Measurements from ENCODE around the gene JARID2. TPM values are rescaled to one million over a fixed set of nuclear protein-coding genes. Genes with fewer than 3 reads are reported as not detected.

The JARID2 gene
- total RNA-seq, 1 experiment from 2014 or later: 180 TPM

DNA sequence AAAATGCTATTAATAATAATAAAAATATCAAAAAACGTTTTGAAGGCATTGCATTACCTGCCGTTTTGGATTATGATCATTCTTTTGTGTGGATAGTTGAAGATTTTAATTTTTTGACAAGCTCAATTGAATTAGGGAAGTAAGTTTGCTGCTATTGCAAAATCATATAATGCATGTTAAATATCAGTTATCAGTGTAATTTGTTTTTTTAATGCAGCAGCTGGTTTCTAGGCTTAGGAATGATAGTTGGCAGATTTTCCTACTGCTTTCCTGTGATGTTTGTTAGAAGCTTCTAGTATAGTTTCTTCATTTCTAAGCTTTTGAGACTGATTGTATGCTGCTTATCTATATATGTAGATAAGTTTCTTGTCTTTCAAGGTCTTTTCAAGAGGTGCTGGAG is 99.0 kb downstream of the JARID2 start:
- TF ChIP-seq, protein P1, sequence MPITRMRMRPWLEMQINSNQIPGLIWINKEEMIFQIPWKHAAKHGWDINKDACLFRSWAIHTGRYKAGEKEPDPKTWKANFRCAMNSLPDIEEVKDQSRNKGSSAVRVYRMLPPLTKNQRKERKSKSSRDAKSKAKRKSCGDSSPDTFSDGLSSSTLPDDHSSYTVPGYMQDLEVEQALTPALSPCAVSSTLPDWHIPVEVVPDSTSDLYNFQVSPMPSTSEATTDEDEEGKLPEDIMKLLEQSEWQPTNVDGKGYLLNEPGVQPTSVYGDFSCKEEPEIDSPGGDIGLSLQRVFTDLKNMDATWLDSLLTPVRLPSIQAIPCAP (CRISPR knock-in tag; IDR thresholded peaks at IDR 0.05): no peak
- TF ChIP-seq CBFB (CRISPR knock-in tag; IDR thresholded peaks at IDR 0.05; ENCODE audit: low read depth) (no peak), RELA (CRISPR knock-in tag; IDR thresholded peaks at IDR 0.05; ENCODE audit: borderline replicate concordance) (no peak), OVOL2 (CRISPR knock-in tag; IDR thresholded peaks at IDR 0.05; ENCODE audit: borderline replicate concordance) (no peak), ZNF671 (CRISPR knock-in tag; IDR thresholded peaks at IDR 0.05) (no peak), GTF2I (CRISPR knock-in tag; conservative IDR thresholded peaks at IDR 0.05) (no peak), FOXP1 (CRISPR knock-in tag; IDR thresholded peaks at IDR 0.05; ENCODE audit: borderline replicate concordance) (no peak), SP1 (CRISPR knock-in tag; conservative IDR thresholded peaks at IDR 0.05) (no peak), SMAD3 (CRISPR knock-in tag; IDR thresholded peaks at IDR 0.05; ENCODE audit: borderline replicate concordance) (no peak), MYBL2 (CRISPR knock-in tag; IDR thresholded peaks at IDR 0.05) (no peak), CREB1 (CRISPR knock-in tag; IDR thresholded peaks at IDR 0.05) (no peak), EMX1 (CRISPR knock-in tag; IDR thresholded peaks at IDR 0.05) (no peak)
- TF ChIP-seq, protein P2, sequence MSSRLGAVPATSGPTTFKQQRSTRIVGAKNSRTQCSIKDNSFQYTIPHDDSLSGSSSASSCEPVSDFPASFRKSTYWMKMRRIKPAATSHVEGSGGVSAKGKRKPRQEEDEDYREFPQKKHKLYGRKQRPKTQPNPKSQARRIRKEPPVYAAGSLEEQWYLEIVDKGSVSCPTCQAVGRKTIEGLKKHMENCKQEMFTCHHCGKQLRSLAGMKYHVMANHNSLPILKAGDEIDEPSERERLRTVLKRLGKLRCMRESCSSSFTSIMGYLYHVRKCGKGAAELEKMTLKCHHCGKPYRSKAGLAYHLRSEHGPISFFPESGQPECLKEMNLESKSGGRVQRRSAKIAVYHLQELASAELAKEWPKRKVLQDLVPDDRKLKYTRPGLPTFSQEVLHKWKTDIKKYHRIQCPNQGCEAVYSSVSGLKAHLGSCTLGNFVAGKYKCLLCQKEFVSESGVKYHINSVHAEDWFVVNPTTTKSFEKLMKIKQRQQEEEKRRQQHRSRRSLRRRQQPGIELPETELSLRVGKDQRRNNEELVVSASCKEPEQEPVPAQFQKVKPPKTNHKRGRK (CRISPR knock-in tag; IDR thresholded peaks at IDR 0.05; ENCODE audit: borderline replicate concordance): no peak
- TF ChIP-seq, protein P3, sequence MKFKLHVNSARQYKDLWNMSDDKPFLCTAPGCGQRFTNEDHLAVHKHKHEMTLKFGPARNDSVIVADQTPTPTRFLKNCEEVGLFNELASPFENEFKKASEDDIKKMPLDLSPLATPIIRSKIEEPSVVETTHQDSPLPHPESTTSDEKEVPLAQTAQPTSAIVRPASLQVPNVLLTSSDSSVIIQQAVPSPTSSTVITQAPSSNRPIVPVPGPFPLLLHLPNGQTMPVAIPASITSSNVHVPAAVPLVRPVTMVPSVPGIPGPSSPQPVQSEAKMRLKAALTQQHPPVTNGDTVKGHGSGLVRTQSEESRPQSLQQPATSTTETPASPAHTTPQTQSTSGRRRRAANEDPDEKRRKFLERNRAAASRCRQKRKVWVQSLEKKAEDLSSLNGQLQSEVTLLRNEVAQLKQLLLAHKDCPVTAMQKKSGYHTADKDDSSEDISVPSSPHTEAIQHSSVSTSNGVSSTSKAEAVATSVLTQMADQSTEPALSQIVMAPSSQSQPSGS (CRISPR knock-in tag; IDR thresholded peaks at IDR 0.05; ENCODE audit: borderline replicate concordance, low read depth): no peak
- TF ChIP-seq, protein P4, sequence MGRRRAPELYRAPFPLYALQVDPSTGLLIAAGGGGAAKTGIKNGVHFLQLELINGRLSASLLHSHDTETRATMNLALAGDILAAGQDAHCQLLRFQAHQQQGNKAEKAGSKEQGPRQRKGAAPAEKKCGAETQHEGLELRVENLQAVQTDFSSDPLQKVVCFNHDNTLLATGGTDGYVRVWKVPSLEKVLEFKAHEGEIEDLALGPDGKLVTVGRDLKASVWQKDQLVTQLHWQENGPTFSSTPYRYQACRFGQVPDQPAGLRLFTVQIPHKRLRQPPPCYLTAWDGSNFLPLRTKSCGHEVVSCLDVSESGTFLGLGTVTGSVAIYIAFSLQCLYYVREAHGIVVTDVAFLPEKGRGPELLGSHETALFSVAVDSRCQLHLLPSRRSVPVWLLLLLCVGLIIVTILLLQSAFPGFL (CRISPR knock-in tag; IDR thresholded peaks at IDR 0.05; ENCODE audit: borderline replicate concordance): no peak
- DNase-seq (ENCODE audit: low spot score): no peak
- no peak overlapping the region for H3K4me3 Mint-ChIP-seq
- CTCF ChIA-PET: no interaction called here
- no peaks in the 10 kb centered on the region for H3K27me3 Mint-ChIP-seq (ENCODE audit: low read depth)
- H3K4me1 Mint-ChIP-seq: peaks cover 89% of the 10 kb centered on the region
- POLR2A ChIA-PET: interaction anchor here (0.7 kb wide), 1 partner anchor 246 kb away, joined by 3 read pairs; no protein-coding TSS in a partner anchor
- no peaks in the 10 kb centered on the region for H3K9me3 Mint-ChIP-seq
- no peak overlapping the region for H3K27ac Mint-ChIP-seq
- ATAC-seq: no peak
- no peaks in the 10 kb centered on the region for H3K36me3 Mint-ChIP-seq

DNA sequence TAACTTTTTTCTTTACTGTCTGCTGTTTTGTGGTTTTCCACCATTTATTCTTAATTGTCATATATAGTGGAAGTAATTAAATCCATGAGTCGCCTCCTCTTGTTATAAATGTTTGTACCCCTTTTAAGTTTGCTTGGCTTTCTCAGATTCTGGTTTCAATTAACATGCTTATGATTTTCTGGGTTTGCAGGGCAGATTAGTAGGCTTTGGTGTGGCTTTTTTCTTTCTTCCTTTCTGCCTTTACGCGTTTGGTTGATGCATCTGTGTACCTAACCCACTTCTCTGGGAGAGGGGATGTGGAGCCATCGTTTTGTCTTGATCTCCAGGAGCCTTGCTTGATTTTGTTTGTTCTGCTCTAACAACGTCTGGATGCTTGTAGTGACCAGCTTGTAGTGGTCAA is 100.4 kb downstream of the JARID2 start:
- peaks cover 89% of the 10 kb centered on the region for H3K4me1 Mint-ChIP-seq
- no peak for ATAC-seq
- ChIA-PET POLR2A (interaction anchor here (1.9 kb wide), 1 partner anchor 13 kb away, joined by 4 read pairs; no protein-coding TSS in a partner anchor), CTCF (interaction anchor here (0.6 kb wide), 1 partner anchor 137 kb away, joined by 3 read pairs; no protein-coding TSS in a partner anchor)
- H3K27ac Mint-ChIP-seq: no peak overlapping the region
- no peaks in the 10 kb centered on the region for H3K36me3 Mint-ChIP-seq
- no peaks in the 10 kb centered on the region for H3K27me3 Mint-ChIP-seq (ENCODE audit: low read depth)
- no peak overlapping the region for H3K4me3 Mint-ChIP-seq
- no peaks in the 10 kb centered on the region for H3K9me3 Mint-ChIP-seq
- no peak for DNase-seq (ENCODE audit: low spot score)
- TF ChIP-seq, protein P5, sequence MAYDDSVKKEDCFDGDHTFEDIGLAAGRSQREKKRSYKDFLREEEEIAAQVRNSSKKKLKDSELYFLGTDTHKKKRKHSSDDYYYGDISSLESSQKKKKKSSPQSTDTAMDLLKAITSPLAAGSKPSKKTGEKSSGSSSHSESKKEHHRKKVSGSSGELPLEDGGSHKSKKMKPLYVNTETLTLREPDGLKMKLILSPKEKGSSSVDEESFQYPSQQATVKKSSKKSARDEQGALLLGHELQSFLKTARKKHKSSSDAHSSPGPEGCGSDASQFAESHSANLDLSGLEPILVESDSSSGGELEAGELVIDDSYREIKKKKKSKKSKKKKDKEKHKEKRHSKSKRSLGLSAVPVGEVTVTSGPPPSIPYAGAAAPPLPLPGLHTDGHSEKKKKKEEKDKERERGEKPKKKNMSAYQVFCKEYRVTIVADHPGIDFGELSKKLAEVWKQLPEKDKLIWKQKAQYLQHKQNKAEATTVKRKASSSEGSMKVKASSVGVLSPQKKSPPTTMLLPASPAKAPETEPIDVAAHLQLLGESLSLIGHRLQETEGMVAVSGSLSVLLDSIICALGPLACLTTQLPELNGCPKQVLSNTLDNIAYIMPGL (CRISPR knock-in tag; IDR thresholded peaks at IDR 0.05): no peak
- TF ChIP-seq, protein P6, sequence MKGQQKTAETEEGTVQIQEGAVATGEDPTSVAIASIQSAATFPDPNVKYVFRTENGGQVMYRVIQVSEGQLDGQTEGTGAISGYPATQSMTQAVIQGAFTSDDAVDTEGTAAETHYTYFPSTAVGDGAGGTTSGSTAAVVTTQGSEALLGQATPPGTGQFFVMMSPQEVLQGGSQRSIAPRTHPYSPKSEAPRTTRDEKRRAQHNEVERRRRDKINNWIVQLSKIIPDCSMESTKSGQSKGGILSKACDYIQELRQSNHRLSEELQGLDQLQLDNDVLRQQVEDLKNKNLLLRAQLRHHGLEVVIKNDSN (CRISPR knock-in tag; IDR thresholded peaks at IDR 0.05): no peak
- TF ChIP-seq GTF2I (CRISPR knock-in tag; conservative IDR thresholded peaks at IDR 0.05): no peak
- TF ChIP-seq, protein P7, sequence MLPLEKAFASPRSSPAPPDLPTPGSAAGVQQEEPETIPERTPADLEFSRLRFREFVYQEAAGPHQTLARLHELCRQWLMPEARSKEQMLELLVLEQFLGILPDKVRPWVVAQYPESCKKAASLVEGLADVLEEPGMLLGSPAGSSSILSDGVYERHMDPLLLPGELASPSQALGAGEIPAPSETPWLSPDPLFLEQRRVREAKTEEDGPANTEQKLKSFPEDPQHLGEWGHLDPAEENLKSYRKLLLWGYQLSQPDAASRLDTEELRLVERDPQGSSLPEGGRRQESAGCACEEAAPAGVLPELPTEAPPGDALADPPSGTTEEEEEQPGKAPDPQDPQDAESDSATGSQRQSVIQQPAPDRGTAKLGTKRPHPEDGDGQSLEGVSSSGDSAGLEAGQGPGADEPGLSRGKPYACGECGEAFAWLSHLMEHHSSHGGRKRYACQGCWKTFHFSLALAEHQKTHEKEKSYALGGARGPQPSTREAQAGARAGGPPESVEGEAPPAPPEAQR (CRISPR knock-in tag; IDR thresholded peaks at IDR 0.05): no peak
- no peak for TF ChIP-seq ZBTB21 (CRISPR knock-in tag; IDR thresholded peaks at IDR 0.05; ENCODE audit: borderline replicate concordance)
- no peak for TF ChIP-seq FOXP1 (CRISPR knock-in tag; IDR thresholded peaks at IDR 0.05; ENCODE audit: borderline replicate concordance)
- no peak for TF ChIP-seq JAZF1 (CRISPR knock-in tag; IDR thresholded peaks at IDR 0.05)
- TF ChIP-seq, protein P8, sequence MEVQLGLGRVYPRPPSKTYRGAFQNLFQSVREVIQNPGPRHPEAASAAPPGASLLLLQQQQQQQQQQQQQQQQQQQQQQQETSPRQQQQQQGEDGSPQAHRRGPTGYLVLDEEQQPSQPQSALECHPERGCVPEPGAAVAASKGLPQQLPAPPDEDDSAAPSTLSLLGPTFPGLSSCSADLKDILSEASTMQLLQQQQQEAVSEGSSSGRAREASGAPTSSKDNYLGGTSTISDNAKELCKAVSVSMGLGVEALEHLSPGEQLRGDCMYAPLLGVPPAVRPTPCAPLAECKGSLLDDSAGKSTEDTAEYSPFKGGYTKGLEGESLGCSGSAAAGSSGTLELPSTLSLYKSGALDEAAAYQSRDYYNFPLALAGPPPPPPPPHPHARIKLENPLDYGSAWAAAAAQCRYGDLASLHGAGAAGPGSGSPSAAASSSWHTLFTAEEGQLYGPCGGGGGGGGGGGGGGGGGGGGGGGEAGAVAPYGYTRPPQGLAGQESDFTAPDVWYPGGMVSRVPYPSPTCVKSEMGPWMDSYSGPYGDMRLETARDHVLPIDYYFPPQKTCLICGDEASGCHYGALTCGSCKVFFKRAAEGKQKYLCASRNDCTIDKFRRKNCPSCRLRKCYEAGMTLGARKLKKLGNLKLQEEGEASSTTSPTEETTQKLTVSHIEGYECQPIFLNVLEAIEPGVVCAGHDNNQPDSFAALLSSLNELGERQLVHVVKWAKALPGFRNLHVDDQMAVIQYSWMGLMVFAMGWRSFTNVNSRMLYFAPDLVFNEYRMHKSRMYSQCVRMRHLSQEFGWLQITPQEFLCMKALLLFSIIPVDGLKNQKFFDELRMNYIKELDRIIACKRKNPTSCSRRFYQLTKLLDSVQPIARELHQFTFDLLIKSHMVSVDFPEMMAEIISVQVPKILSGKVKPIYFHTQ (CRISPR knock-in tag; IDR thresholded peaks at IDR 0.05): no peak
- TF ChIP-seq HMGA2 (CRISPR knock-in tag; IDR thresholded peaks at IDR 0.05): no peak
- no peak for TF ChIP-seq SMAD3 (CRISPR knock-in tag; IDR thresholded peaks at IDR 0.05; ENCODE audit: borderline replicate concordance)

Measured in WTC11 (cell line).